Measurements from ENCODE around the gene TBC1D24.

TBC1D24 gene

GRCh38 chr16:2450535-2450934, 24.4 kb upstream of the TBC1D24 start:
- no peak for DNase-seq (ENCODE audit: low read depth, low spot score)

GRCh38 chr16:2450975-2451381, 23.9 kb upstream of the TBC1D24 start:
- no peak for DNase-seq (ENCODE audit: low read depth, low spot score)

- no peak for DNase-seq (ENCODE audit: low read depth, low spot score)
Observed at GRCh38 chr16:2451851-2452320, 23.0 kb upstream of the TBC1D24 start.

- no peak for DNase-seq (ENCODE audit: low read depth, low spot score)
Observed at GRCh38 chr16:2452650-2453049, 22.3 kb upstream of the TBC1D24 start.

GRCh38 chr16:2455081-2455845, 19.7 kb upstream of the TBC1D24 start:
- DNase-seq (ENCODE audit: low read depth, low spot score), result no peak

- DNase-seq (ENCODE audit: low read depth, low spot score), result no peak
Observed at GRCh38 chr16:2456551-2457153, 18.3 kb upstream of the TBC1D24 start.

GRCh38 chr16:2457267-2457666, 17.7 kb upstream of the TBC1D24 start:
- DNase-seq (ENCODE audit: low read depth, low spot score), result no peak

GRCh38 chr16:2457946-2458345, 17.0 kb upstream of the TBC1D24 start:
- no peak for DNase-seq (ENCODE audit: low read depth, low spot score)

- peak; percentile 24 for DNase-seq (ENCODE audit: low read depth, low spot score)
Observed at GRCh38 chr16:2458887-2459646, 15.9 kb upstream of the TBC1D24 start.

- DNase-seq (ENCODE audit: low read depth, low spot score), result peak; percentile 99
Observed at GRCh38 chr16:2459647-2460390, 15.1 kb upstream of the TBC1D24 start, which contains the start of gene TEDC2. TEDC2 (plus strand) TSS chr16:2460109; CDS start chr16:2460145, 36 bp downstream.

- no peak for DNase-seq (ENCODE audit: low read depth, low spot score)
Observed at GRCh38 chr16:2460391-2460713, 14.6 kb upstream of the TBC1D24 start.

GRCh38 chr16:2460916-2461315, 14.0 kb upstream of the TBC1D24 start:
- DNase-seq (ENCODE audit: low read depth, low spot score), result no peak

GRCh38 chr16:2462031-2462866, 12.7 kb upstream of the TBC1D24 start:
- no peak for DNase-seq (ENCODE audit: low read depth, low spot score)

GRCh38 chr16:2464333-2464732, 10.6 kb upstream of the TBC1D24 start:
- no peak for DNase-seq (ENCODE audit: low read depth, low spot score)

GRCh38 chr16:2465653-2466415, 9.1 kb upstream of the TBC1D24 start:
- peak; percentile 46 for DNase-seq (ENCODE audit: low read depth, low spot score)

- peak; percentile 9 for DNase-seq (ENCODE audit: low read depth, low spot score)
Observed at GRCh38 chr16:2466667-2467527, 8.0 kb upstream of the TBC1D24 start.

- DNase-seq (ENCODE audit: low read depth, low spot score), result peak; percentile 51
Observed at GRCh38 chr16:2467528-2468232, 7.2 kb upstream of the TBC1D24 start.

- peak; percentile 37 for DNase-seq (ENCODE audit: low read depth, low spot score)
Observed at GRCh38 chr16:2468233-2468724, 6.6 kb upstream of the TBC1D24 start.

All from ELF-1 (cell line).